Left kidney (tissue), 1 donor: ENCODE measurements around the gene OTUB2. TPM values are rescaled to one million over a fixed set of nuclear protein-coding genes. Genes with fewer than 3 reads are reported as not detected.

Experiments used
- polyA plus RNA-seq: library from polyadenylated mRNA; unstranded; fragments of 120-200 nt; gene quantifications from one replicate; pipeline ENCODE4 v1.2.1, GENCODE V29; 2013; ENCODE audit not compliant: insufficient read length

OTUB2 gene
- polyA plus RNA-seq, 1 donor, result 5.9 TPM

Other genes with a start within 250 kb of the OTUB2 start
- gene PRIMA1, start 237.9 kb upstream of the OTUB2 start, polyA plus RNA-seq, result 1.5 TPM
- not detected for gene FAM181A, start 99.0 kb upstream of the OTUB2 start, polyA plus RNA-seq
- gene ASB2, start 49.8 kb upstream of the OTUB2 start, polyA plus RNA-seq, result 0.40 TPM
- not detected for gene CCDC197, start 29.0 kb upstream of the OTUB2 start, polyA plus RNA-seq
- 169 TPM for gene DDX24, start 54.9 kb downstream of the OTUB2 start, polyA plus RNA-seq
- gene IFI27L1, start 55.0 kb downstream of the OTUB2 start, polyA plus RNA-seq, result 33.8 TPM
- 5.5 TPM for gene IFI27, start 84.4 kb downstream of the OTUB2 start, polyA plus RNA-seq
- gene IFI27L2, start 103.3 kb downstream of the OTUB2 start, polyA plus RNA-seq, result 17.3 TPM
- gene PPP4R4, start 148.0 kb downstream of the OTUB2 start, polyA plus RNA-seq, result 0.32 TPM